ENCODE measurements around the gene TMEM127. TPM values are rescaled to one million over a fixed set of nuclear protein-coding genes. Genes with fewer than 3 reads are reported as not detected.

TMEM127 gene
- polyA plus RNA-seq, 2 of the 4 experiments (the other 2 are of a cell fraction) = 31.9 to 38.7 TPM

GRCh38 chr2:96265349-96265839 lies 403 bp downstream of the TMEM127 start:
- Histone ChIP-seq H3K4me3 (peak overlapping the region; percentile 97), H3K4me1 (peaks cover 32% of the 10 kb centered on the region), H3K27ac (peak overlapping the region; percentile 79 to 94), H3K9me3 (no peaks in the 10 kb centered on the region), H3K4me2 (peak overlapping the region; percentile 82)
- peak in 1 of 2 experiments; percentile 37 for DNase-seq (ENCODE audit: low read depth in 1 of 2, low spot score in 1 of 2)
- TF ChIP-seq TP53 (CRISPR knock-in tag; IDR thresholded peaks at IDR 0.05) (0 out of 2 replicates have a peak, but pooled peaks have one; percentile 48), EHF (CRISPR knock-in tag; IDR thresholded peaks at IDR 0.05) (no peak), PHF8 (IDR thresholded peaks at IDR 0.05; ENCODE audit: borderline replicate concordance, low read depth) (peak; percentile 62; the same call in 1 of the 2 replicates), RFX5 (IDR thresholded peaks at IDR 0.05) (no peak), NPAS2 (CRISPR knock-in tag; IDR thresholded peaks at IDR 0.05; ENCODE audit: borderline replicate concordance) (no peak), FOSL2 (IDR thresholded peaks at IDR 0.05) (no peak), FOSL2 (CRISPR knock-in tag; IDR thresholded peaks at IDR 0.05) (no peak), ELK1 (IDR thresholded peaks at IDR 0.05; ENCODE audit: low read depth, low read length) (no peak), E2F6 (IDR thresholded peaks at IDR 0.05; ENCODE audit: borderline replicate concordance, low read depth) (no peak)
- peak; percentile 6 to 24 for ATAC-seq
- WGBS (ENCODE audit: missing lambda C conversion rate) = 0% methylated on average over 14 of the region's 49 CpGs
- FAIRE-seq = no peak
- CTCF ChIA-PET = interaction anchor here (1.0 kb wide), 1 partner anchor 273 kb away, joined by 4 read pairs; no protein-coding TSS in a partner anchor
- POLR2A ChIA-PET = interaction anchor here (1.6 kb wide), 1 partner anchor 57 kb away, joined by 6 read pairs; the partner anchor contains the start of gene STARD7

GRCh38 chr2:96264656-96265348 lies 995 bp downstream of the TMEM127 start:
- H3K9me3 ChIP-seq = no peaks in the 10 kb centered on the region
- peaks cover 38% of the 10 kb centered on the region for H3K4me1 ChIP-seq
- peak overlapping the region; percentile 82 for H3K4me2 ChIP-seq
- ChIA-PET CTCF (interaction anchor here (0.7 to 3.8 kb wide), 6 partner anchors 11 to 272 kb away, joined by 3 to 16 read pairs (median 4); partner anchors contain the start of gene ASTL), POLR2A (no interaction called here)
- ATAC-seq (peak in 1 of 2 experiments; percentile 7; a peak in 3 of 6 replicates), DNase-seq (ENCODE audit: low read depth in 1 of 2, low spot score in 1 of 2) (peak in 1 of 2 experiments; percentile 35), FAIRE-seq (no peak)
- H3K4me3 ChIP-seq = peak overlapping the region; percentile 97
- peak overlapping the region; percentile 79 to 94 for H3K27ac ChIP-seq
- TF ChIP-seq USF2 (IDR thresholded peaks at IDR 0.05) (no peak), RAD21 (conservative IDR thresholded peaks at IDR 0.05 in 1 of 2, IDR thresholded peaks at IDR 0.05 in 1 of 2) (peak in 1 of 2 experiments; percentile 5; a peak in 1 of 5 replicates)
- 35% methylated on average over 25 of the region's 33 CpGs for WGBS (ENCODE audit: missing lambda C conversion rate)

GRCh38 chr2:96264086-96264485 lies 1.7 kb downstream of the TMEM127 start:
- DNase-seq (ENCODE audit: low read depth in 1 of 2, low spot score in 1 of 2) (no peak), ATAC-seq (no peak), FAIRE-seq (no peak)
- Histone ChIP-seq H3K9me3 (no peaks in the 10 kb centered on the region), H3K4me3 (no peak overlapping the region), H3K4me1 (peaks cover 44% of the 10 kb centered on the region), H3K27ac (no peak overlapping the region), H3K4me2 (peak overlapping the region; percentile 82)
- WGBS (ENCODE audit: missing lambda C conversion rate) = 92% methylated on average over 4 of the region's 4 CpGs
- ChIA-PET POLR2A (no interaction called here), CTCF (interaction anchor here (0.6 to 3.8 kb wide), 9 partner anchors 10 to 317 kb away, joined by 3 to 16 read pairs (median 4); partner anchors contain the start of gene ASTL)
- no peak for TF ChIP-seq NPAS2 (CRISPR knock-in tag; IDR thresholded peaks at IDR 0.05; ENCODE audit: borderline replicate concordance)
- TF ChIP-seq POLR2A (IDR thresholded peaks at IDR 0.05; ENCODE audit: low read length) = no peak
- no peak for TF ChIP-seq EHF (CRISPR knock-in tag; IDR thresholded peaks at IDR 0.05)
- no peak for TF ChIP-seq HEYL (CRISPR knock-in tag; IDR thresholded peaks at IDR 0.05)
- TF ChIP-seq BCL3 (IDR thresholded peaks at IDR 0.05) = no peak
- TF ChIP-seq CBX8 (IDR thresholded peaks at IDR 0.05) = no peak
- no peak for TF ChIP-seq MAX (IDR thresholded peaks at IDR 0.05)
- no peak for TF ChIP-seq BHLHE40 (IDR thresholded peaks at IDR 0.05; ENCODE audit: low read depth, low read length)
- no peak for TF ChIP-seq E2F6 (IDR thresholded peaks at IDR 0.05; ENCODE audit: borderline replicate concordance, low read depth)
- no peak for TF ChIP-seq JUN (IDR thresholded peaks at IDR 0.05)
- no peak for TF ChIP-seq ZFP36 (IDR thresholded peaks at IDR 0.05; ENCODE audit: borderline replicate concordance, partially characterized antibody)
- no peak for TF ChIP-seq CEBPB (IDR thresholded peaks at IDR 0.05)
- TF ChIP-seq RARB (CRISPR knock-in tag; IDR thresholded peaks at IDR 0.05) = no peak
- no peak for TF ChIP-seq JUNB (IDR thresholded peaks at IDR 0.05)

All from A549 (cell line).